GM23338 (cell line): Measurements from ENCODE around the gene ITCH. TPM values are rescaled to one million over a fixed set of nuclear protein-coding genes. Genes with fewer than 3 reads are reported as not detected.

Source experiments
- ATAC-seq: fragments of 200-7000 bp; cut with Tn5 transposase; 3 replicates; pipeline ENCODE4 v1.9.1; 2020
- DNase-seq: peaks from one replicate; pipeline ENCODE4 v3.0.0-alpha.2; 2015; ENCODE audit warnings: low spot score
- H2AFZ ChIP-seq: fragments of 200-600 bp; sonication (generic); 2 replicates; pipeline ENCODE4 v1.8.0; 2016; ENCODE audit warnings: antibody characterized with exemption, mild to moderate bottlenecking, moderate library complexity
- H3F3A ChIP-seq: fragments of 200-600 bp; sonication (generic); replicated peaks from 2 replicates; pipeline ENCODE4 v1.8.0; 2017; ENCODE audit warnings: antibody characterized with exemption, mixed run types, low read depth
- H3K27ac ChIP-seq: fragments of 200-600 bp; sonication (generic); 2 replicates; pipeline ENCODE4 v1.6.1; 2016; ENCODE audit warnings: low read depth
- H3K27me3 ChIP-seq: fragments of 200-600 bp; sonication (generic); 2 replicates; pipeline ENCODE4 v1.8.0; 2016; ENCODE audit warnings: mild to moderate bottlenecking, mixed run types, moderate library complexity; ENCODE audit not compliant: insufficient read depth
- H3K36me3 ChIP-seq: fragments of 200-600 bp; sonication (generic); 2 replicates; pipeline ENCODE4 v1.8.0; 2016; ENCODE audit warnings: mild to moderate bottlenecking; ENCODE audit not compliant: insufficient read depth
- H3K4me1 ChIP-seq: fragments of 200-600 bp; sonication (generic); 2 replicates; pipeline ENCODE4 v1.8.0; 2016; ENCODE audit warnings: mild to moderate bottlenecking, moderate library complexity; ENCODE audit not compliant: insufficient read depth
- H3K4me2 ChIP-seq: fragments of 200-600 bp; sonication (generic); 2 replicates; pipeline ENCODE4 v1.7.1; 2017; ENCODE audit warnings: mixed run types
- H3K4me3 ChIP-seq: fragments of 200-600 bp; sonication (generic); 2 replicates; pipeline ENCODE4 v1.6.1; 2016; ENCODE audit warnings: mixed run types
- H3K79me2 ChIP-seq: fragments of 200-600 bp; sonication (generic); replicated peaks from 2 replicates; pipeline ENCODE4 v1.8.0; 2017; ENCODE audit warnings: mild to moderate bottlenecking; ENCODE audit not compliant: insufficient read depth
- H3K9me2 ChIP-seq: fragments of 200-600 bp; sonication (generic); 2 replicates; pipeline ENCODE4 v1.8.0; 2017; ENCODE audit not compliant: insufficient read depth
- H4K20me1 ChIP-seq: fragments of 200-600 bp; sonication (generic); replicated peaks from 2 replicates; pipeline ENCODE4 v1.8.0; 2017; ENCODE audit warnings: mild to moderate bottlenecking; ENCODE audit not compliant: insufficient read depth
- H3K27ac Mint-ChIP-seq: 2 replicates; pipeline ENCODE4 v1.8.0; 2020; ENCODE audit warnings: inconsistent platforms, mild to moderate bottlenecking, moderate library complexity, mixed read lengths
- H3K27me3 Mint-ChIP-seq: 3 replicates; pipeline ENCODE4 v1.8.0; 2022; ENCODE audit warnings: low read depth, mild to moderate bottlenecking, moderate library complexity, mixed read lengths, inconsistent platforms; ENCODE audit not compliant: insufficient read depth, poor library complexity
- H3K36me3 Mint-ChIP-seq: 3 replicates; pipeline ENCODE4 v1.8.0; 2021; ENCODE audit warnings: low read depth, mild to moderate bottlenecking, inconsistent platforms, moderate library complexity, mixed read lengths
- H3K4me1 Mint-ChIP-seq: 3 replicates; pipeline ENCODE4 v1.8.0; 2020; ENCODE audit warnings: mild to moderate bottlenecking, inconsistent platforms, mixed read lengths
- H3K4me3 Mint-ChIP-seq: 3 replicates; pipeline ENCODE4 v1.8.0; 2021; ENCODE audit warnings: moderate library complexity, mild to moderate bottlenecking, inconsistent platforms, mixed read lengths
- H3K9me3 Mint-ChIP-seq: 3 replicates; pipeline ENCODE4 v1.8.0; 2020; ENCODE audit warnings: moderate library complexity, mild to moderate bottlenecking, inconsistent platforms, mixed read lengths
- CREB1 ChIP-seq: fragments of 250-450 bp; sonication (Bioruptor Pico); IDR thresholded peaks from 2 replicates; pipeline ENCODE4 v1.5.0; 2020; ENCODE audit warnings: low read depth, mild to moderate bottlenecking, moderate library complexity
- ETS1 ChIP-seq: IDR thresholded peaks from 2 replicates; pipeline ENCODE4 v1.6.1; 2016; ENCODE audit warnings: antibody characterized with exemption
- EZH2phosphoT487 ChIP-seq: fragments of 200-600 bp; sonication (generic); IDR thresholded peaks from one replicate; pipeline ENCODE4 v1.8.1; 2018; ENCODE audit warnings: antibody characterized with exemption; ENCODE audit not compliant: unreplicated experiment
- JUNB ChIP-seq: IDR thresholded peaks from one replicate; pipeline ENCODE4 v1.6.1; 2016; ENCODE audit warnings: antibody characterized with exemption; ENCODE audit not compliant: unreplicated experiment
- NANOG ChIP-seq: IDR thresholded peaks from 2 replicates; pipeline ENCODE4 v1.6.1; 2016; ENCODE audit warnings: antibody characterized with exemption, borderline replicate concordance
- POLR2AphosphoS5 ChIP-seq: IDR thresholded peaks from 2 replicates; pipeline ENCODE4 v1.6.1; 2016; ENCODE audit warnings: antibody characterized with exemption, low read depth
- REST ChIP-seq: IDR thresholded peaks from one replicate; pipeline ENCODE4 v1.6.1; 2018; ENCODE audit warnings: antibody characterized with exemption; ENCODE audit not compliant: unreplicated experiment
- STAT1 ChIP-seq: IDR thresholded peaks from one replicate; pipeline ENCODE4 v1.6.1; 2016; ENCODE audit warnings: antibody characterized with exemption; ENCODE audit not compliant: unreplicated experiment
- ZNF114 ChIP-seq: fragments of 250-450 bp; sonication (Bioruptor Pico); IDR thresholded peaks from 2 replicates; pipeline ENCODE4 v1.5.0; 2020; ENCODE audit warnings: mild to moderate bottlenecking, moderate library complexity
- ZNF331 ChIP-seq: fragments of 250-450 bp; sonication (Bioruptor Pico); IDR thresholded peaks from 2 replicates; pipeline ENCODE4 v1.5.0; 2020; ENCODE audit warnings: low read depth, mild to moderate bottlenecking, moderate library complexity
- polyA plus RNA-seq: library from polyadenylated mRNA; unstranded; fragments of >200 nt; fragmentation: Nextera tagmentation; extraction: Ambion mirVana; gene quantifications from 2 replicates; pipeline ENCODE4 v1.2.1, GENCODE V29; 2016
- total RNA-seq: library from RNA; depleted of rRNA; stranded (reverse); fragments of >200 nt; shearing (Covaris generic); gene quantifications from 2 replicates; pipeline ENCODE4 v1.2.3, GENCODE V29; 2014

Gene ITCH
- total and polyA plus RNA-seq, 2 experiments from 2014 or later = 16.4 to 31.6 TPM

GRCh38 chr20:34458631-34459030 is 95.6 kb downstream of the ITCH start:
- no peak overlapping the region for H3K27ac ChIP-seq
- H3K4me2 ChIP-seq = no peak overlapping the region
- DNase-seq = no peak
- no peaks in the 10 kb centered on the region for H3K9me2 ChIP-seq
- no peaks in the 10 kb centered on the region for H3K79me2 ChIP-seq
- Mint-ChIP-seq H3K9me3 (no peaks in the 10 kb centered on the region), H3K4me3 (no peak overlapping the region), H3K27ac (no peak overlapping the region), H3K4me1 (no peaks in the 10 kb centered on the region), H3K36me3 (peaks cover 16% of the 10 kb centered on the region; the same call in 2 of the 3 replicates), H3K27me3 (peaks cover 5% of the 10 kb centered on the region)
- H3K4me3 ChIP-seq = no peak overlapping the region
- no peaks in the 10 kb centered on the region for H3K27me3 ChIP-seq
- TF ChIP-seq JUNB (no peak), ZNF331 (CRISPR knock-in tag) (no peak), ETS1 (no peak), NANOG (no peak), STAT1 (no peak), EZH2phosphoT487 (no peak), REST (no peak), POLR2AphosphoS5 (no peak)
- ATAC-seq = no peak
- H4K20me1 ChIP-seq = 0 out of 2 replicates have a peak, but pooled peaks cover 9% of the 10 kb centered on the region
- no peaks in the 10 kb centered on the region for H3K4me1 ChIP-seq
- H2AFZ ChIP-seq = no peak overlapping the region
- peaks cover 10% of the 10 kb centered on the region; the same call in 1 of the 2 replicates for H3K36me3 ChIP-seq
- H3F3A ChIP-seq = no peaks in the 10 kb centered on the region

DNA sequence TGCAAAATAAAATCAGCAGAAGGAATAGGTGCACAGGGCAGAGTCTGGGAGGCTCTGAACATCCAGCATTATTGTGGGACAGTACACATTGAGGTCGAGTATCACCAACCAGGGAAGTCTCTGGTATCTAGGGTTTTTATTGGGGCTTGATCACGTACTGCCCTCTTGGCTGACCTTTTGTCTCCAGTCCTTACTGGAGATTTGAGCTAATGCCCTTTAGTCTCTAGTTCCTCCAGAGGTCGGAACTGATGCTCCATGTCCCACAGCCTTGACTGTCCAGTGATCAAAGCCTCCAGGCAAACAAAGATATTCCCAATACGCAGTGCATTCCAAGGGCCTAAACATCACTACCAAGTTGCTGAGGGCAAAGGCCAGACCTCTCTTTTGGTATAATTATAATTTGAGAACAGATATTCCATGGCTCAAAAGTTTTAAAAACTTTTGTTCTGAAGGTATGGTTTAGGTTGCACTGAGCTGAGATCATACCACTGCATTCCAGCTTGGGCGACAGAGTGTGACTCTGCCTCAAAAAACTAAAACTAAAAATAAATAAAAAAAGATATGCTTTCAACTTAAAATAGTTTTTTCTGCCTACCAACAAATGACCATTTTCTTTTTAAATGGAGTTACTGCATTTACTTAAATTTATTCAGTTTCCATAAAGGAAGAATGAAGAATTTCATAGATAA is 96.3 kb downstream of the ITCH start:
- 0 out of 2 replicates have a peak, but pooled peaks cover 9% of the 10 kb centered on the region for H4K20me1 ChIP-seq
- H3K79me2 ChIP-seq = no peaks in the 10 kb centered on the region
- H3K4me1 ChIP-seq = no peaks in the 10 kb centered on the region
- no peak overlapping the region for H3K4me2 ChIP-seq
- peaks cover 17% of the 10 kb centered on the region; the same call in 2 of the 3 replicates for H3K36me3 Mint-ChIP-seq
- peaks cover 10% of the 10 kb centered on the region; the same call in 1 of the 2 replicates for H3K36me3 ChIP-seq
- no peaks in the 10 kb centered on the region for H3K9me2 ChIP-seq
- H3K27ac Mint-ChIP-seq = no peak overlapping the region
- no peaks in the 10 kb centered on the region for H3K27me3 ChIP-seq
- no peak for ATAC-seq
- no peak overlapping the region for H2AFZ ChIP-seq
- H3K9me3 Mint-ChIP-seq = no peaks in the 10 kb centered on the region
- no peak overlapping the region for H3K4me3 Mint-ChIP-seq
- no peaks in the 10 kb centered on the region for H3K4me1 Mint-ChIP-seq
- no peak for DNase-seq
- no peak overlapping the region for H3K27ac ChIP-seq
- no peak overlapping the region for H3K4me3 ChIP-seq
- no peaks in the 10 kb centered on the region for H3F3A ChIP-seq
- H3K27me3 Mint-ChIP-seq = peaks cover 5% of the 10 kb centered on the region
- TF ChIP-seq ETS1 (no peak), EZH2phosphoT487 (no peak), CREB1 (no peak), ZNF114 (no peak), REST (no peak), ZNF331 (CRISPR knock-in tag) (no peak), POLR2AphosphoS5 (no peak)
